SKM-1 treated with dmso at 0.1 percent for 144 hours (cell line): Measurements from ENCODE around the gene HNRNPK.
"Not testable (repeated sequence)": the region's sequence is repeated elsewhere in the genome, so short reads cannot be mapped to it uniquely, and the experiment has no call there.

Experiments
- DNase-seq: peaks from one replicate; lab custom pipeline; 2025; ENCODE audit not compliant: unreplicated experiment; lab: John Stamatoyannopoulos, UW

HNRNPK gene

DNA sequence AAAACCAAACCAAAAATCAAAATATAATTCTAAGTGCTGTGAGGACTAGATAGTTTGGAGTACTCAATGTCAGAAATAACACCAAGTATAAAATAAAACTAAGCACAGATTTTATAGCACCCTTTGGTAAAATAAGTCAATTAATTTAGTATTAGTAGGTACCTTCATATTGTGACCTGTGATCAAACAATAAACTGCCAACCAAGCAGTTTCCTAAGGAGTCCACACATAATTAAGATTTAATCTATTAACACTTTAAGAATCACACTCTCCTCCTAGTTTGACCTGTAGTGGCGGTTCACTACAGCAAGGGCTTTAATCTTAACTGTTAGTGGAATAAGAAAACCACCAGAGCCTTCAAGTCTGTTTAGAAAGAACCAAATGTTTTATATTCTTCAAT, 2.8 kb downstream of the HNRNPK start:
- DNase-seq: no peak

GRCh38 chr9:83976372-83976771, 3.6 kb downstream of the HNRNPK start:
- no peak for DNase-seq

GRCh38 chr9:83975300-83975699, 4.7 kb downstream of the HNRNPK start:
- no peak for DNase-seq

GRCh38 chr9:83972286-83972685, 7.7 kb downstream of the HNRNPK start:
- DNase-seq: no peak

DNA sequence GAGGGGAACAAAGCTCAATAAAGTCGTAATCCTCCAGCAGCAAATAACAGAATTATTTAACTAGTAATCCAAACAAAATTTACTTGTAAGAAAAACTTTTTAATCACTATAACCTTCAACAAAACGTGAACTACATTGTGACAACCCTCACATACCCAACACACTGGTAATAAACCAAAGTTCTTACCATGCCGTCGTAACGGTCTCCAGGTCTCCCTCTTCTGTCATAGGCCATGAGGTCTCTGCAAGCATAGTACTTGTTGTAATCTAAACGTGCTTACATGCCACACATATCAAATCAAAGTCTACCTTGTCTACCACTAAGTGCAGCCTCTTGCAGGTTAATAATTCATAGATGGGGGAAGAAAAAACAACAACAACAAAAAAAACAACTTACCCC, 8.5 kb downstream of the HNRNPK start:
- DNase-seq: no peak

DNA sequence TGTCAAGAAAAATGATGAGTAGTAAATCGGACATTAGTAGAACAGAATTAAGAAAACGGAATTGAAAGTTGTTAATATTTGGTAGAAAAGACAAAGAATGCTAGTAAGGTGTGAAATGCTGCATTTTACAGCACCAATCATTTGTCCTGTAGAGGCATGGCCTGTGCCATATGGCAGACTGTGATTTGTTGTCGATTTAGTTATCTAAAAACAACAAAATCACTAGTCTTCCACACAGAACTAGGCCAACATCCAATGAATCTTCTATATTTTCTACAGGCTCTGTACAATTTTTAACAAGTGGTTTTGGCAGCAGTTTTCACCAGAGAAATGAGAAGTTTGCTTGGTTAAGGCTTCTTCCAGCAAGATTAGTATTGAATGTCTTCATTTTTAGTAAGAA, 10.4 kb downstream of the HNRNPK start:
- no peak for DNase-seq

DNA sequence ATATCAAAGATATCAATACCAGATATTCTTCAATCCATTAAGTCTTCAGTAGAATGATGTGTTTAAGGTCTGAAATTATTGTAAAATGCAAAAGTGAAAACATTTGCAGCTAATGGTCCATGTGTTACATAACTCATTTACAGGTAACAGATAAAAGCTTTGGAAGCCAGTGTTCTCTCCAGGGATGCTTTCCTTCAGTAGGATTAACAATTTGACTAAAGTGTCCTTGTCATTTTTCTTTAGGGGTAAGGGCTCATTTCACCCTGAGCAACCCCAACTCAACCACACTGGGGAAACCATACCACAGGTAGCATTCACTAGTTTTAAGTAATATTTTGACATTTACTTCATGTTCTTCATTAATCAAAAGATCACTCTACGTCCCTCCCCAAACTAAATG, 12.9 kb downstream of the HNRNPK start:
- DNase-seq: no peak

GRCh38 chr9:83966209-83966582, 13.8 kb downstream of the HNRNPK start:
- DNase-seq: no peak

DNA sequence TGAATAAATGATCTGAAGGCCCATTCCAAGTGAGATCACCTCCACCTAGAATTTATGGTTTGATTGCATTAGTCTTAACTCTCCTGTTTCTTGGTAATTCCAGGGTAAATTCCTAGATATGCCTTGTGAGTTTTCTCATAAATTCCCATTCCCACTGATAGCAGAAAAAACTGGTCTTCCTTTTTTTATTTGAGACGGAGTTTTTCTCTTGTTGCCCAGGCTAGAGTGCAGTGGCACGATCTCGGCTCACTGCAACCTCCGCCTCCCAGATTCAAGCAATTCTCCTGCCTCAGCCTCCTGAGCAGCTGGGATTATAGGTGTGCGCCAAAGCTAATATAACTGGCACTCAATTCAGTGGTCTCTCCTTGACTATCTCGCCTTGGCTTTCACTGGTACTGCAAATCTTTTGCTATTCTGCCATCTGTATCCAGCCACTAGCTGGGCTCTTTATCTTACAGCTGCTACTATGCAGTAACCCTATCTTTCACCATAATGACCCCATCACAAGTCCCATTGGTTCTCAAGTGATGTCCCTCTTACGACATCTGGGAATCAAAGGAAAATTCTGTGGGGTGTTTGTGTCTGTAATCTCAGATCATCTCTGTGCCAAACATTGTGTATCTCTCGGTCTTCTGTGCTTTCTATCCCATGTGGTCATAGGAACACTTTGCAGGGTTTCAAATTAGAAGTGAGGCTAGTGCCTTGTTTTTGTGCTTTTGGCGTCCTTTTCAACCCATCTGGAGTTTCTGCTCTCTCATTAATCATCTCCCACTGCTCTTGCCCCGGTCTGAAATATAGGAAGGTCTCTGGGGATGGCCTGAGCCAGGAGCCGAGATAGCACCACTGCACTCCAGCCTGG, 14.4 kb downstream of the HNRNPK start:
- no peak for DNase-seq

DNA sequence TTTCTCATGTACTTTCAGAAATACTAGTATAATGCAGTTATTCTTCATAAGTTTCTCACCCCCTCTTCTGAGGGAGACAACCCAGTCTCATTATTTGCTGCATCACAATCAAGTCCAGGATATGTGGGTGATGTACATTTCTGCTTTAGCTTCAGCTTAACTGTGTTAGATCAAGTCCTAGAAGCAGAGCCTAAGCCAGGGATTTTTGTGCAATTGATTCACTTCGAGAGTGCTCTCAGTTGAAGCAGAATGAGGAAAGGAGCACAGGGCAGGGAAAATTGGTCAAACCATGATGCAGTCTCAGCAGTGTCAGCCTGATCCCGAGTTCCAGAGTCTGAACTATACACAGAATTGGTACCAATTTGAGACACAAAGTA, 15.1 kb downstream of the HNRNPK start:
- DNase-seq: no peak

DNA sequence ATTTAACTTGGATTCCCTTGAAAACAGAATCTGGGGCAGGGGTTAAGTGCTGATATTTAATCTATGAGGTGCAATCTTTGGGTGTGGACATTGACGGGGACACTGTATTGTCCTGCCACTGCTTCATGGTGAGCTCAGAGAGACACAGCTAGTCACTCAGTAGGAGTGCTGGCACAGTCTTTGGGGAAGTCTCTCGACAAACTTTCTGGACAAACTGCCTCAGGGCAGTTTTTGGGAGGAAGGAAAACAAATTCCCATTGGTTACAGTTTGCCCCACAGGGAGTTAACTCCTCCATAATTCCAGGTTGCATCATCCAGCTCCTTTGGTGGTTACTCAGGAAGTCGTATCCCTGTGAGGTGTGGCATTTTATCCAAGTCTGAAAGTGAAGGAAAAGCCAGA, 17.9 kb downstream of the HNRNPK start:
- DNase-seq: no peak

- DNase-seq: no peak
These were observed 19.0 kb downstream of the HNRNPK start for GRCh38 chr9:83960991-83961390.

- no peak for DNase-seq
These were observed 21.0 kb downstream of the HNRNPK start for GRCh38 chr9:83959061-83959460.

GRCh38 chr9:83957248-83957513, 22.8 kb downstream of the HNRNPK start:
- no peak for DNase-seq

DNA sequence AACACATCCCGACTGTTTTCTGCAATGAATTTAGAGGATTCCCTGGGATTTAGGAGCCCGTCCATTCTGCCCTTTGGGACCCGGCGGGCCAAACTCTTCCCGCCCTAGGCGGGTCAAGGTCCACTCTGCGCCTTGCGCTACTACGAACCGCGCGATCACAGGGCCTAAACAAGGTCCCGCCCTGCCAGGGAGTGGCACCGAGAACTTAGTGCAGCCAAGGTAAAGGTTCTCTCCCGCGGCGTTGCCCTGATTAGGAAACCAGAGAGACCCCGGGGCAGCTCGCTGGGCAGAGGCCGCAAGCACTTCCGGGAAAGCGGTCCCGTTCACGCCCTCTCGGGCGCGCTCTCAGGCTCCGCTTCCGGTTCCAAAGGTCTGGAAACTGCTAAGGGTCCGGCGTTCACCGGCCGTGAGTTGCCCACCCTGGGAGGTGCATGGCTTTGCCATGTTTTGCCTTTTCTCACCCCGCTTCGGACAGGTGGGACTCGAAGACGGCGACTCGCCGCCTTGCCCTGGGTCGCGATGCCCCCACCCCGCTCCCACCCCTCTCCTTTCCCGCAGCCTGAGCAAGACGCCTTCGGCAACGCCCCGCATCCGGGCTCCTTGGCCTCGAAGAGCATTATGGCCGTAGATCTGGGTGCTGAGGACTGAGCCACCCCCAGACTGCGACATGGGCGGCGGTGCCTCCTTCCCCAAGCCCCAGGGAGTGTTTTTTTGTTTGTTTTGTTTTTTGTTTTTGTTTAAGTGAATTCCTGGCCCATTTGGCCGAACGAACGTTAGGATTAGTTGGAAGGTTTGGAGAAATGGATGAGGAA, 23.4 kb downstream of the HNRNPK start:
- no peak for DNase-seq

DNA sequence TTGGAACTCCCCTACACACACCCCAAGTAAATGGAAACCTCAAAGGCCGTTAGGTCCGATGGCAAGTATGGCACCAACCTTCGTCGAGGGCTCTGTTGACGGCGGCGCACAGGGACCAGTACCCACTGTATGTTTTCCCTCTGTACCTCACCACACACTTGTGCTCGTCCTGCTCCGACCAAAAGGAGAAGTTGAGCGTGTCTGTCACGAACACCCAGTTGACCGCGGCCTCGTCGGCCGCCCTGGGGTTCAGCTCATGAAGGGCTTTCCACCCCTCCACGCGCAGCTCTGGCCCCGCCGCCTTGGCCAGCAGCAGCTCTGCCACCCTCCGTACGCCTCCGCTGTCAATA, 24.0 kb downstream of the HNRNPK start:
- peak; percentile 49 for DNase-seq

GRCh38 chr9:83948096-83948495, 31.9 kb downstream of the HNRNPK start:
- DNase-seq: not testable (repeated sequence)

- DNase-seq: no peak
These were observed 39.3 kb downstream of the HNRNPK start for GRCh38 chr9:83940590-83941303.

GRCh38 chr9:83937861-83938455, 42.1 kb downstream of the HNRNPK start:
- no peak for DNase-seq

- DNase-seq: no peak
These were observed 43.5 kb downstream of the HNRNPK start for GRCh38 chr9:83936523-83936922.

DNA sequence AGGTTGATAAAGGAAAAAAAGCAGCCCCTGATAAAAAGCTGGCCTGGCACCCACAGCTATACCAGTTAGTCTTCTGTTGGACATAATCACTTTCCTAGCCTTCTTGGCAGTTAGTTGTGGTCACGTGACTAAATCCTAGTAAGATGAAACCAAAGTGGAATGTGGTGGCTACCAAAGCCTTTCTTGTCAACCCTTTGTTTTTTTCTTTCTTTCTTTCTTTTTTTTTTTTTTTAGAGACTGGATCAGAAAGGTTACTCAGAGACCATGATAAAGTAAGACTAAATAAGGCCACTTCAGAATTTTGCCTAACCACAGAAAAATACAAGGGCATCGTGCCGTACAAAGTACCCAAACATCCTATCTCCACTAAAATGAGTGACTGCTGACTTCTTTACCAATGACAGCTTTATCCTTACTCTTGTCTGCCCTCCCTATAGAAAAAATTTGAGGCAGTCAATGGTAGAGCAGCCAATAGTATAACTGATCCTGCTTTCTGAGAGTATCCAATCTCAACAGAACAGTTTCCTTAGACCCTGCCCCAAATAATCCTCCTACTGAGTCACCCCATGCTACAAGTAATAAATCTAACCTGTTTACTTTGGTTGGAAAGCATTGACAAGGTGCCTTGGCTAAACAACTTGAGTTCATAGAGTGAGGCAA, 44.6 kb downstream of the HNRNPK start:
- no peak for DNase-seq
